T-helper 2 cell treated with Interferon-gamma antibody and Interleukin-4, amounts not matched to agents 5 μg/mL and 100 μg/mL, for 36 hours (primary cell): ENCODE results near the gene G2E3.
A peak's percentile ranks its signal among the peaks of the same experiment; 100 is the strongest.
"Not testable (repeated sequence)": the region's sequence is repeated elsewhere in the genome, so short reads cannot be mapped to it uniquely, and the experiment has no call there.

Source experiments
- DNase-seq: peaks from one replicate; pipeline ENCODE4 v3.0.0; 2021; ENCODE audit warnings: low spot score
- H3K27ac Mint-ChIP-seq: one replicate; pipeline ENCODE4 v1.8.0; 2021; ENCODE audit warnings: mild to moderate bottlenecking, mixed read lengths
- H3K27me3 Mint-ChIP-seq: one replicate; pipeline ENCODE4 v1.8.0; 2021; ENCODE audit warnings: low read depth, mixed read lengths
- H3K36me3 Mint-ChIP-seq: one replicate; pipeline ENCODE4 v1.8.0; 2021; ENCODE audit warnings: low read depth, mixed read lengths
- H3K4me1 Mint-ChIP-seq: one replicate; pipeline ENCODE4 v1.8.0; 2021; ENCODE audit warnings: low read depth, mixed read lengths
- H3K4me3 Mint-ChIP-seq: one replicate; pipeline ENCODE4 v1.8.0; 2022; ENCODE audit warnings: mild to moderate bottlenecking, moderate library complexity, mixed read lengths
- H3K9me3 Mint-ChIP-seq: one replicate; pipeline ENCODE4 v1.8.0; 2021; ENCODE audit warnings: mixed read lengths

G2E3 gene

GRCh38 chr14:30603402-30603801 is 44.4 kb downstream of the G2E3 start:
- Mint-ChIP-seq H3K27me3 (no peaks in the 10 kb centered on the region), H3K27ac (no peak overlapping the region), H3K4me3 (no peak overlapping the region)

GRCh38 chr14:30604696-30605095 is 45.7 kb downstream of the G2E3 start:
- DNase-seq, H3K4me1 Mint-ChIP-seq, H3K9me3 Mint-ChIP-seq, H3K4me3 Mint-ChIP-seq, H3K27me3 Mint-ChIP-seq, H3K27ac Mint-ChIP-seq: not testable (repeated sequence)
- H3K36me3 Mint-ChIP-seq = peaks cover 48% of the 10 kb centered on the region

More at GRCh38 chr14:30603402-30603801, 44.4 kb downstream of the G2E3 start:
- no peak for DNase-seq
- Mint-ChIP-seq H3K4me1 (no peaks in the 10 kb centered on the region), H3K9me3 (no peaks in the 10 kb centered on the region), H3K36me3 (peaks cover 50% of the 10 kb centered on the region)

GRCh38 chr14:30607156-30607780 is 48.3 kb downstream of the G2E3 start:
- Mint-ChIP-seq H3K4me1 (peaks cover 2% of the 10 kb centered on the region), H3K9me3 (no peaks in the 10 kb centered on the region), H3K27ac (no peak overlapping the region), H3K27me3 (no peaks in the 10 kb centered on the region), H3K4me3 (no peak overlapping the region), H3K36me3 (peaks cover 52% of the 10 kb centered on the region)
- DNase-seq = no peak

GRCh38 chr14:30608533-30609006 is 49.6 kb downstream of the G2E3 start:
- H3K27ac Mint-ChIP-seq = no peak overlapping the region
- H3K36me3 Mint-ChIP-seq = peaks cover 49% of the 10 kb centered on the region
- DNase-seq = no peak
- peaks cover 2% of the 10 kb centered on the region for H3K4me1 Mint-ChIP-seq
- H3K27me3 Mint-ChIP-seq = no peaks in the 10 kb centered on the region
- no peak overlapping the region for H3K4me3 Mint-ChIP-seq
- H3K9me3 Mint-ChIP-seq = no peaks in the 10 kb centered on the region

GRCh38 chr14:30610787-30611343 is 51.9 kb downstream of the G2E3 start:
- no peak overlapping the region for H3K27ac Mint-ChIP-seq

GRCh38 chr14:30614155-30614554 is 55.2 kb downstream of the G2E3 start:
- Mint-ChIP-seq H3K27ac (no peak overlapping the region), H3K9me3 (no peaks in the 10 kb centered on the region), H3K36me3 (peaks cover 38% of the 10 kb centered on the region), H3K4me1 (peaks cover under 1% of the 10 kb centered on the region), H3K4me3 (no peak overlapping the region), H3K27me3 (no peaks in the 10 kb centered on the region)
- DNase-seq = no peak

More at GRCh38 chr14:30610787-30611343, 51.9 kb downstream of the G2E3 start:
- no peaks in the 10 kb centered on the region for H3K27me3 Mint-ChIP-seq
- H3K4me1 Mint-ChIP-seq = peaks cover 2% of the 10 kb centered on the region
- no peaks in the 10 kb centered on the region for H3K9me3 Mint-ChIP-seq
- H3K4me3 Mint-ChIP-seq = no peak overlapping the region
- H3K36me3 Mint-ChIP-seq = peaks cover 44% of the 10 kb centered on the region
- no peak for DNase-seq

GRCh38 chr14:30620178-30620577 is 61.2 kb downstream of the G2E3 start:
- H3K4me3 Mint-ChIP-seq = peak overlapping the region; percentile 57

GRCh38 chr14:30621354-30621939 is 62.5 kb downstream of the G2E3 start:
- Mint-ChIP-seq H3K27ac (peak overlapping the region; percentile 98), H3K36me3 (peaks cover 18% of the 10 kb centered on the region), H3K27me3 (no peaks in the 10 kb centered on the region), H3K4me1 (peaks cover 28% of the 10 kb centered on the region), H3K4me3 (peak overlapping the region; percentile 98), H3K9me3 (no peaks in the 10 kb centered on the region)
- DNase-seq = no peak

More at GRCh38 chr14:30620178-30620577, 61.2 kb downstream of the G2E3 start:
- Mint-ChIP-seq H3K27me3 (no peaks in the 10 kb centered on the region), H3K36me3 (peaks cover 25% of the 10 kb centered on the region), H3K27ac (peak overlapping the region; percentile 83), H3K9me3 (no peaks in the 10 kb centered on the region), H3K4me1 (peaks cover 28% of the 10 kb centered on the region)
- no peak for DNase-seq

- peaks cover 28% of the 10 kb centered on the region for H3K4me1 Mint-ChIP-seq
- H3K27ac Mint-ChIP-seq = peak within 1 kb of the TSS; percentile 98
- no peaks in the 10 kb centered on the region for H3K27me3 Mint-ChIP-seq
- peak within 1 kb of the TSS; percentile 98 for H3K4me3 Mint-ChIP-seq
- peak; percentile 94 for DNase-seq
- no peaks in the 10 kb centered on the region for H3K9me3 Mint-ChIP-seq
- H3K36me3 Mint-ChIP-seq = peaks cover 18% of the 10 kb centered on the region
These were observed 63.2 kb downstream of the G2E3 start, which contains the start of gene SCFD1 for GRCh38 chr14:30621940-30622830. Gene SCFD1, plus strand, starts transcription at chr14:30622319. Its CDS starts 20 bp downstream, at chr14:30622339.

GRCh38 chr14:30623412-30624131 is 64.6 kb downstream of the G2E3 start:
- H3K4me1 Mint-ChIP-seq = peaks cover 34% of the 10 kb centered on the region

GRCh38 chr14:30624132-30624423 is 65.1 kb downstream of the G2E3 start:
- Mint-ChIP-seq H3K36me3 (peaks cover 24% of the 10 kb centered on the region), H3K4me1 (peaks cover 34% of the 10 kb centered on the region), H3K9me3 (no peaks in the 10 kb centered on the region), H3K27me3 (no peaks in the 10 kb centered on the region), H3K27ac (peak overlapping the region; percentile 5), H3K4me3 (peak overlapping the region; percentile 71)
- no peak for DNase-seq

More at GRCh38 chr14:30623412-30624131, 64.6 kb downstream of the G2E3 start:
- Mint-ChIP-seq H3K4me3 (peak overlapping the region; percentile 98), H3K27me3 (no peaks in the 10 kb centered on the region), H3K9me3 (no peaks in the 10 kb centered on the region), H3K36me3 (peaks cover 24% of the 10 kb centered on the region), H3K27ac (no peak overlapping the region)
- DNase-seq = no peak

GRCh38 chr14:30625533-30625932 is 66.6 kb downstream of the G2E3 start:
- no peak for DNase-seq
- peaks cover 23% of the 10 kb centered on the region for H3K36me3 Mint-ChIP-seq
- no peak overlapping the region for H3K27ac Mint-ChIP-seq
- no peak overlapping the region for H3K4me3 Mint-ChIP-seq
- no peaks in the 10 kb centered on the region for H3K27me3 Mint-ChIP-seq
- H3K4me1 Mint-ChIP-seq = peaks cover 27% of the 10 kb centered on the region
- no peaks in the 10 kb centered on the region for H3K9me3 Mint-ChIP-seq

GRCh38 chr14:30629432-30629831 is 70.5 kb downstream of the G2E3 start:
- DNase-seq, H3K4me3 Mint-ChIP-seq: not testable (repeated sequence)
- H3K4me1 Mint-ChIP-seq = peaks cover 10% of the 10 kb centered on the region

More at GRCh38 chr14:30629432-30629831, 70.5 kb downstream of the G2E3 start:
- peaks cover 22% of the 10 kb centered on the region for H3K36me3 Mint-ChIP-seq
- not testable (repeated sequence) for H3K27ac Mint-ChIP-seq, H3K27me3 Mint-ChIP-seq, H3K9me3 Mint-ChIP-seq
